Measurements from ENCODE around the gene RBM28. TPM values are rescaled to one million over a fixed set of nuclear protein-coding genes. Genes with fewer than 3 reads are reported as not detected.
"Not testable (repeated sequence)": the region's sequence is repeated elsewhere in the genome, so short reads cannot be mapped to it uniquely, and the experiment has no call there.

RBM28 gene
- total and polyA plus RNA-seq, 8 donors: 10.9 to 31.8 (median 16.9) TPM

GRCh38 chr7:128287556-128287955, 56.2 kb downstream of the RBM28 start:
- no peak for TF ChIP-seq CTCF (IDR thresholded peaks at IDR 0.05)
- DNase-seq (no peak), ATAC-seq (no peak), FAIRE-seq (no peak)
- Histone ChIP-seq H3K4me3 (no peak overlapping the region), H3K27ac (no peak overlapping the region), H3K27me3 (no peaks in the 10 kb centered on the region), H3K4me1 (no peaks in the 10 kb centered on the region), H3K9me3 (no peaks in the 10 kb centered on the region), H3K36me3 (no peaks in the 10 kb centered on the region)
- WGBS, 2 donors: 97 to 100% methylated on average over 4 of the region's 4 CpGs
- intact Hi-C loops (cut with DNase I): no loop called here

- Histone ChIP-seq H3K36me3 (no peaks in the 10 kb centered on the region), H3K27me3 (no peaks in the 10 kb centered on the region), H3K4me3 (no peak overlapping the region), H3K9me3 (no peaks in the 10 kb centered on the region), H3K27ac (no peak overlapping the region), H3K4me1 (no peaks in the 10 kb centered on the region)
- intact Hi-C loops (cut with DNase I): no loop called here
- FAIRE-seq (no peak), DNase-seq (no peak), ATAC-seq (no peak)
- WGBS, 2 donors: 87 to 91% methylated on average over 7 of the region's 7 CpGs
- TF ChIP-seq CTCF (IDR thresholded peaks at IDR 0.05): no peak
Observed at GRCh38 chr7:128284102-128284501, 59.6 kb downstream of the RBM28 start.

- Histone ChIP-seq H3K27ac (no peak overlapping the region), H3K4me1 (no peaks in the 10 kb centered on the region), H3K27me3 (no peaks in the 10 kb centered on the region), H3K4me3 (no peak overlapping the region), H3K36me3 (no peaks in the 10 kb centered on the region), H3K9me3 (no peaks in the 10 kb centered on the region)
- WGBS, 2 donors: 82 to 88% methylated on average over 4 of the region's 4 CpGs
- intact Hi-C loops (cut with DNase I): no loop called here
- no peak for TF ChIP-seq CTCF (IDR thresholded peaks at IDR 0.05)
- no peak for FAIRE-seq
- no peak for ATAC-seq
- no peak for DNase-seq
Observed at GRCh38 chr7:128281605-128282380, 61.9 kb downstream of the RBM28 start.

GRCh38 chr7:128280451-128280850, 63.3 kb downstream of the RBM28 start:
- intact Hi-C loops (cut with DNase I); H3K4me1 ChIP-seq; H3K9me3 ChIP-seq; FAIRE-seq; ATAC-seq; H3K36me3 ChIP-seq; H3K27me3 ChIP-seq; DNase-seq; H3K27ac ChIP-seq; H3K4me3 ChIP-seq: not testable (repeated sequence)
- 75 to 76% methylated on average over 1 of the region's 1 CpG for WGBS, 2 donors

- WGBS, 2 donors: 86 to 90% methylated on average over 6 of the region's 6 CpGs
- ATAC-seq: no peak
- H3K4me3 ChIP-seq: no peak overlapping the region
- H3K9me3 ChIP-seq: no peaks in the 10 kb centered on the region
- no peak for FAIRE-seq
- no peak overlapping the region for H3K27ac ChIP-seq
- H3K36me3 ChIP-seq: no peaks in the 10 kb centered on the region
- intact Hi-C loops (cut with DNase I): no loop called here
- no peaks in the 10 kb centered on the region for H3K27me3 ChIP-seq
- no peak for DNase-seq
- no peak for TF ChIP-seq CTCF (IDR thresholded peaks at IDR 0.05)
- H3K4me1 ChIP-seq: no peaks in the 10 kb centered on the region
Observed at GRCh38 chr7:128279124-128279713, 64.5 kb downstream of the RBM28 start.

Measured in pancreas (tissue), 10 donors.